AG09319 (cell line): ENCODE results near the gene RNASE8.

Source experiments
- DNase-seq: peaks from one replicate; pipeline ENCODE4 v3.0.0-alpha.2; 2010; ENCODE audit warnings: low read depth; ENCODE audit errors: extremely low read depth
- CTCF ChIP-seq: IDR thresholded peaks from 2 replicates; pipeline ENCODE4 v1.5.1; 2011; ENCODE audit warnings: low read depth, mild to moderate bottlenecking, inconsistent platforms, low read length, moderate library complexity

The RNASE8 gene

DNA sequence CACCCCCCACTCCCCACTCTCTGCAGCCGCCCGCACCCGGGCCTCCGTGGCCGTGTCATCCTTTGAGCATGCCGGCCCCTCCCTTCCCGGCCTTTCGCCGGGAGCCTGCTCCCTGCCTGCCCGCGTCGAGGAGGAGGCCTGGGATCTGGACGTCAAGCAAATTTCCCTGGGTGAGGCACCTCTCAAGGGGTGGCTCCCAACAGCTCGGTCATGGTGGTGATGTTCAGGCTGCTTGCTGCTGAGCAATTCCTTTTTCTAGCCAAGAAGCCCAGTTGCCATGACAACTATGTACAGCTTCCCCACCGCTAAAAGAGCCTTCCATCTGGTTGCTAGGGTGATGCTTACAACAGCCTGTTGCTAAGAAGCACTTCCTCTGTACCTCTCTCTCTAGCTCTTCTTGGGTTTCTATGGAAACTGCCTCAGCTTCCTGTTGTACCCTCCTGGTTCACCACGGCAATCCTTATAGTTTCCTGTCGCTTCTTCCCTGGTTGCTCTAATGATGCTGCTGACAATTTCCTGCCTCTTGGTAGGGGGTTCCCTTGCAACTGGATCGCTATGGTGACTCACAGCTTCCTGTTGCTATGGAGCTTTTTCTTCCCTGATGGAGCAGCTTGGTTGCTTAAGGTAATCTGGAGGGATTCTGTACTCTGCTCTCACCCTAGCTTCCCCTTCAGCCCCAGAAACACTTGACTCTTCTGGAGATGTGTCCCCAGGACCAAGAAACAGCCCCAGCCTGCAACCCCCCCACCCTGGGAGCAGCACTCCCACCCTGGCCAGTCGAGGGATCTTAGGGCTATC is 29.9 kb downstream of the RNASE8 start:
- TF ChIP-seq CTCF = no peak
- peak; percentile 90 for DNase-seq

- TF ChIP-seq CTCF = no peak
- DNase-seq = no peak
These were observed 31.1 kb downstream of the RNASE8 start for GRCh38 chr14:21088687-21089086.

DNA sequence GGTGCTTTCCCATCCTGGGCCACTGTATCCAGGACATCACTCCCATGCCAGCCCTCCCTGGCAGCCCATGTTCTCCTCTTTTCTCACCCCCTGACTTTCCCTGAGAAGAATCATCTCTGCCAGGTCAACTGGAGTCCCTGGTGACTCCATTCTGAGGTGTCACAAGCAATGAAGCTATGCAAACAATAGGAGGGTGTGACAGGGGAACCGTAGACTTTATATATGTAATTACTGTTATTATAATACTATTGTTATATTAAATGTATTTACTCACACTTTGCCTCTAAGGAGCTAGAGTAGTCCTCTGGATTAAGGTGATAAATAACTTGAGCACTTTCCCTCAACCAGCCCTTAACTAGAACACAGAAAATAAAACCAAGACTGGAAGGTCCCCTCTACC is 31.6 kb downstream of the RNASE8 start:
- DNase-seq = no peak
- TF ChIP-seq CTCF = no peak

- no peak for DNase-seq
- TF ChIP-seq CTCF = no peak
These were observed 32.2 kb downstream of the RNASE8 start for GRCh38 chr14:21089877-21090193.

DNA sequence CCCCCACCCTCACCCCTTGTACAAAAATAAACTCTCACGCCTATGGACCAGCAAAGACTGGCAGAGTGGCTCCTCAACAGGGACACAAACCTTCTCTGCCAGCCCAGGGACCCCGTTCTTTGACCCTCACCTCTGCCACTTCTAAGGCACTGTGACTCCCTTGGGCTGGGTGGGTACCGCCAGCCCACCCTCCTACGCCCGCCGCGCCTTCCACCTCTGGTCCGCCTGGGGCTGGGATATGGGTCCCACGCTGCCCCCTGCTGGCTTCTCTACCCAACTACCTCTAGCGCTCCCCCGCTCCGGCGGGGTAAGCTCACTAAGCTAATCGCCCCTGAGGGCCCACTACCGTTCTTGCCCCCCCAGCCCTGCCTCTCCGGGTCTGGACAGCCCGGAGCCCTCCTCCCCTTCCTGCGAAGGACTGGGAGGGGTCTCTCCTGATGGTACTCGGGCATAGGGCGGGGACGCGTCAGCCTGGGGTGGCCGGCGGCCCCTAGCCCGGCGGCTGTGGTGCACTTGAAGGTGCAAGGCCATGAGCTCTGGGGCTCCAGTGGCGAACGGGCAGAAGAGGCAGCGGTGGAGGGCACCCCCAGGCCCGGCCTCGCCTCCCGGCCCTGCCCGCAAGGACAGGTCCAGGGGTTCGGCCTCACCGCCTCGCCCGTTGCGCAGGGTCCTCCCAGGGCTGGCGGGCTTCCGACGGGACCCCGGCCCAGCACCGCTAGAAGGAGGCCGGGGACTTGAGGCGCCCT is 32.7 kb downstream of the RNASE8 start:
- DNase-seq = no peak
- TF ChIP-seq CTCF = peak; percentile 45

- no peak for TF ChIP-seq CTCF
- DNase-seq = no peak
These were observed 33.5 kb downstream of the RNASE8 start for GRCh38 chr14:21090940-21091663.

DNA sequence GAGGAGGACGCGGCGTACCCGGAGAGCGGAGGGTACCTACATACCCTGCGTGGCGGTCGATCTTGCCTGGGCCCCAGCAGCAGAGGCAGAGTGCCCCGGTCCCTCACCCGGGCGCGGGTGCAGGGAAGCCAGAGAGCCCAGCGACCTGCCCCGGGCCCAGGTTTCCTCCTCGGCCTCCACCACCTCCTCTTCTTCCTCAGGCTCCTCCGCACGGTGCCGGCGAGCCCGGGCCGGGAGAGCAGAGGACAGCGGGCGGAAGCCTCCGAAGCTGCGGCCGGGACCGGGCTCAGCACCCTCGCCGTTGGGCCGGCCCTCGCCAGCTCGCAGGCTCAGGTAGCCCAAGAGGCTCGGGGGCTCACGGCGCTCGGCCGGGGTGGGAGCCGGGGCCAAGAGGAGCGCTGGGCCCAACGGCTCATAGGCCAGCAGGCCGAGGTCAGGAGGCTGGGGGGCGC is 34.2 kb downstream of the RNASE8 start:
- TF ChIP-seq CTCF = no peak
- no peak for DNase-seq
